ENCODE measurements around the gene ZNF862.

GRCh38 chr7:149792220-149792595, 46.0 kb upstream of the ZNF862 start:
- no peak for TF ChIP-seq CTCF (IDR thresholded peaks at IDR 0.05 in 4 of 5, conservative IDR thresholded peaks at IDR 0.05 in 1 of 5)
- TF ChIP-seq POLR2A (IDR thresholded peaks at IDR 0.05), result no peak
